ENCODE results near the gene AGBL4.

DNA sequence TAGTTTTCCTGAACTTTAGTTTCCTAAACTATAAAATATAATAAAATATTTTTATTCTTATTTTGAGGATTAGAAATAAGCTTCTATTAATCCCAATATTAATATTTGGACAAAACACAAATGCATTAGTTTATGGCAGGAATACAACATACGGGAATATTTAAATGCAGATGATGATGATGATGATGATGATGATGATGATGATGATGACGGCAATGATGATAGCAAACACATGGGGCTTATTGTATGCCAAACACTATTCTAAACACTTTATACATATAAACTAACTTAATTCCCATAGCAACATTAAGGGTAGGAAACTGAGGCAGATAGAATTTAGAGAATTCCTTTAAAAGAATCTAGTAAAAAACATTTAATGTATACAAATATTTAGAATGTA is 705.5 kb downstream of the AGBL4 start:
- TF ChIP-seq CTCF (conservative IDR thresholded peaks at IDR 0.05 in 1 of 2, IDR thresholded peaks at IDR 0.05 in 1 of 2; ENCODE audit: extremely low read depth in 1 of 2, insufficient read depth in 1 of 2, low read depth in 1 of 2, low read length in 2 of 2) (no peak), EZH2 (IDR thresholded peaks at IDR 0.05; ENCODE audit: borderline replicate concordance, low read length) (no peak)

Data from mammary epithelial cell (primary cell).